PC-9 (cell line): ENCODE measurements around the gene MPC1L. TPM values are rescaled to one million over a fixed set of nuclear protein-coding genes. Genes with fewer than 3 reads are reported as not detected.

Experiments used
- BruUV-seq: library from RNA; stranded (reverse); fragments of 400-500 nt; replicated peaks from 2 replicates; lab custom pipeline; 2021; lab: Mats Ljungman, UMichigan
- CTCF ChIA-PET: fragments of 300-600 bp; sonication (Branson Sonifier 250); formaldehyde crosslinking; loops from one replicate; lab custom pipeline; 2022; ENCODE audit warnings: antibody characterized with exemption; lab: Charles Lee
- POLR2A ChIA-PET: fragments of 300-600 bp; sonication (Branson Sonifier 250); formaldehyde crosslinking; loops from one replicate; lab custom pipeline; 2022; ENCODE audit warnings: antibody characterized with exemption; ENCODE audit not compliant: unreplicated experiment; lab: Charles Lee
- DNase-seq, 2 experiments: peaks; one replicate each; pipeline versions ENCODE4 v3.0.0 to v3.0.0-alpha.2; 2015 to 2022; ENCODE audit warnings: mixed read lengths in 1 of 2
- H2AFZ ChIP-seq: fragments of 200-600 bp; sonication (generic); 2 replicates; pipeline ENCODE4 v1.8.1; 2017; ENCODE audit warnings: antibody characterized with exemption
- H3F3A ChIP-seq: fragments of 200-600 bp; sonication (generic); 2 replicates; pipeline ENCODE4 v1.8.1; 2017; ENCODE audit warnings: antibody characterized with exemption, mild to moderate bottlenecking, low read depth; ENCODE audit not compliant: insufficient read depth
- H3K27ac ChIP-seq: fragments of 200-600 bp; sonication (generic); 2 replicates; pipeline ENCODE4 v1.6.1; 2016; ENCODE audit warnings: mixed run types
- H3K27me3 ChIP-seq: fragments of 200-600 bp; sonication (generic); 2 replicates; pipeline ENCODE4 v1.6.1; 2016; ENCODE audit warnings: low read depth, mixed run types; ENCODE audit not compliant: insufficient read depth
- H3K36me3 ChIP-seq: fragments of 200-600 bp; sonication (generic); 2 replicates; pipeline ENCODE4 v1.6.1; 2016; ENCODE audit warnings: low read depth, mixed run types
- H3K4me1 ChIP-seq: fragments of 200-600 bp; sonication (generic); replicated peaks from 2 replicates; pipeline ENCODE4 v1.6.1; 2016; ENCODE audit warnings: mixed run types; ENCODE audit not compliant: insufficient read depth
- H3K4me2 ChIP-seq: fragments of 200-600 bp; sonication (generic); 2 replicates; pipeline ENCODE4 v1.6.1; 2017; ENCODE audit warnings: mixed run types
- H3K4me3 ChIP-seq: fragments of 200-600 bp; sonication (generic); 2 replicates; pipeline ENCODE4 v1.6.1; 2016; ENCODE audit warnings: mixed run types
- H3K79me2 ChIP-seq: fragments of 200-600 bp; sonication (generic); 2 replicates; pipeline ENCODE4 v1.6.1; 2017; ENCODE audit warnings: low read depth, mixed run types
- H3K9me2 ChIP-seq: fragments of 200-600 bp; sonication (generic); 2 replicates; pipeline ENCODE4 v1.8.1; 2017; ENCODE audit warnings: mild to moderate bottlenecking; ENCODE audit not compliant: insufficient read depth
- H3K9me3 ChIP-seq: fragments of 200-600 bp; sonication (generic); 2 replicates; pipeline ENCODE4 v1.8.1; 2016; ENCODE audit warnings: low read depth; ENCODE audit not compliant: insufficient read depth
- H4K20me1 ChIP-seq: fragments of 200-600 bp; sonication (generic); 2 replicates; pipeline ENCODE4 v1.8.1; 2017; ENCODE audit not compliant: insufficient read depth
- CTCF ChIP-seq: fragments of 200-600 bp; sonication (generic); conservative IDR thresholded peaks from 2 replicates; pipeline ENCODE4 v1.6.1; 2017; ENCODE audit warnings: mixed run types, antibody characterized with exemption, mild to moderate bottlenecking, moderate library complexity
- EZH2 ChIP-seq: fragments of 200-600 bp; sonication (generic); IDR thresholded peaks from 2 replicates; pipeline ENCODE4 v1.8.0; 2017; ENCODE audit warnings: antibody characterized with exemption, low read depth
- intact Hi-C: fragments of 100-400 bp; cut with micrococcal nuclease; formaldehyde crosslinking; loops from one replicate; pipeline ENCODE4 v1.10.0; 2022; ENCODE audit not compliant: unreplicated experiment
- total RNA-seq: library from RNA; stranded (reverse); gene quantifications from 2 replicates; pipeline ENCODE4 v1.2.3, GENCODE V29; 2021

The MPC1L gene
- total RNA-seq, 1 experiment from 2014 or later, result not detected

DNA sequence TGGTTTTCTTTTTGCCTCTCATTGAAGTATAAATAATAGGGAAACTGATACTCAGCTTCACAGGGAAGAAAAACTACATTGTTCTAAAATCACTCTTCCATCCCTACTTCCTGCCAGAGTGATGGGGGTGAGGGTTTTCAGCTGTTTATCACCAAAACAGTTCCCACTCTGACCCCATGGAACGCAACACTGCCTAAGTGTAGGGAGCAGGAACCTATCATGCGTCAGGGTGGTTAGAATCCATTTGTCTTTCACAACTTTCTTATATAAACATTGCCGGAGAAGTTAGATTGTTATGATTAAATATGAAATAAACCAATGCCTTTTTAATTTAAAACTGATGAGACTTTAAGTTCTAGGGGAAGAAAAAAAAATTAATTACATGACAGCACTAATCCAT is 15.8 kb upstream of the MPC1L start:
- Histone ChIP-seq H3K4me3 (no peak overlapping the region), H2AFZ (no peak overlapping the region), H3K79me2 (no peaks in the 10 kb centered on the region), H3K27me3 (no peaks in the 10 kb centered on the region), H3K4me2 (no peak overlapping the region), H3K36me3 (no peaks in the 10 kb centered on the region), H4K20me1 (no peaks in the 10 kb centered on the region), H3K27ac (no peak overlapping the region), H3K9me3 (no peaks in the 10 kb centered on the region), H3K9me2 (no peaks in the 10 kb centered on the region), H3K4me1 (no peaks in the 10 kb centered on the region), H3F3A (no peaks in the 10 kb centered on the region)
- no peak for DNase-seq
- intact Hi-C loops, result no loop called here
- ChIA-PET CTCF (no interaction called here), POLR2A (no interaction called here)
- no peak for TF ChIP-seq CTCF
- TF ChIP-seq EZH2, result no peak
- no TSS peak for BruUV-seq

DNA sequence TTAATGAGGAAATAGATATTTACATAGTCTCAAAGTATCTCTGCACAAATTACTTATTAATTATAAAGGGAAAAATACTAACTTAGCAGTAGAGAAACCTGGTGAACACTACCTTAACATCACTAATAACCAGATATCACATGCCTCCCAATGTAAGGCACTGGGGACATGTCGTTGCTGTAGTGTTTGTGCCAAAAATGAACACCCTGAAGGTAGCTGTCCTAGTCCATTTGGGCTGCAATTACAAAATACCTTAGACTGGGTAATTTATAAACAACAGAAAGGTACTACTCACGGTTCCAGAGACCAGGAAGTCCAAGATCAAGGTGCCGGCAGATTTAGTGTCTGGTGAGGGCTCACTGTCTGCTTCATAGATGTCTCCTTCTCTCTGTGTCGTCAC is 10.7 kb upstream of the MPC1L start:
- Histone ChIP-seq H3K79me2 (no peaks in the 10 kb centered on the region), H2AFZ (no peak overlapping the region), H3K4me1 (no peaks in the 10 kb centered on the region), H3K9me2 (no peaks in the 10 kb centered on the region), H3K4me3 (no peak overlapping the region), H3K9me3 (no peaks in the 10 kb centered on the region), H4K20me1 (no peaks in the 10 kb centered on the region), H3K36me3 (no peaks in the 10 kb centered on the region), H3K27me3 (no peaks in the 10 kb centered on the region), H3F3A (no peaks in the 10 kb centered on the region), H3K27ac (no peak overlapping the region), H3K4me2 (no peak overlapping the region)
- no peak for TF ChIP-seq CTCF
- no TSS peak for BruUV-seq
- ChIA-PET POLR2A (no interaction called here), CTCF (no interaction called here)
- no peak for DNase-seq
- intact Hi-C loops, result no loop called here

- Histone ChIP-seq H3K4me1 (no peaks in the 10 kb centered on the region), H3K4me2 (no peak overlapping the region), H3K4me3 (no peak overlapping the region), H3K27ac (no peak overlapping the region), H3F3A (no peaks in the 10 kb centered on the region), H3K9me2 (no peaks in the 10 kb centered on the region), H3K79me2 (no peaks in the 10 kb centered on the region), H3K27me3 (no peaks in the 10 kb centered on the region), H3K9me3 (no peaks in the 10 kb centered on the region), H2AFZ (no peak overlapping the region), H4K20me1 (no peaks in the 10 kb centered on the region), H3K36me3 (no peaks in the 10 kb centered on the region)
- intact Hi-C loops, result no loop called here
- TF ChIP-seq EZH2 (no peak), CTCF (no peak)
- BruUV-seq, result no TSS peak
- no peak for DNase-seq
- CTCF ChIA-PET, result no interaction called here
- POLR2A ChIA-PET, result no interaction called here
Measured at GRCh38 chrX:40615976-40616375, 7.3 kb upstream of the MPC1L start.
